HEK293 (cell line): Measurements from ENCODE around the gene GABBR2.

ENCODE experiments used
- CTCF ChIA-PET: fragments of 350-600 bp; formaldehyde crosslinking; extraction: SDS; loops from one replicate; lab custom pipeline; 2021; ENCODE audit warnings: antibody characterized with exemption; lab: Yijun Ruan, JAX
- POLR2A ChIA-PET: fragments of 300-600 bp; formaldehyde crosslinking; extraction: SDS; loops from one replicate; lab custom pipeline; 2020; ENCODE audit warnings: antibody characterized with exemption, inconsistent platforms; lab: Yijun Ruan, JAX
- H3K27ac ChIP-seq: fragments of 200-500 bp; sonication (Bioruptor generic); 2 replicates; pipeline ENCODE4 v1.5.1; 2014; ENCODE audit warnings: low read depth, low read length, control low read depth, inconsistent platforms; ENCODE audit errors: extremely low read depth
- H3K36me3 ChIP-seq, 2 experiments: fragments of 200-500 bp in 1 of 2; sonication (Bioruptor generic) in 1 of 2; 1 replicate in 1 of 2; 2 replicates in 1 of 2; pipeline ENCODE4 v1.5.1; 2014 to 2017; ENCODE audit warnings: inconsistent platforms in 2 of 2, low read length in 2 of 2; ENCODE audit not compliant: control insufficient read depth in 2 of 2, insufficient read depth in 1 of 2
- H3K4me1 ChIP-seq: fragments of 200-500 bp; sonication (Bioruptor generic); 2 replicates; pipeline ENCODE4 v1.5.1; 2014; ENCODE audit warnings: mild to moderate bottlenecking, low read length, inconsistent platforms; ENCODE audit not compliant: control insufficient read depth, insufficient read depth
- H3K4me3 ChIP-seq: 2 replicates; pipeline ENCODE4 v1.5.1; 2011; ENCODE audit warnings: low read depth, mild to moderate bottlenecking, control low read depth, low read length, moderate library complexity
- H3K9me3 ChIP-seq: fragments of 200-500 bp; sonication (Bioruptor generic); 2 replicates; pipeline ENCODE4 v1.5.1; 2014; ENCODE audit warnings: low read depth, low read length, inconsistent platforms; ENCODE audit not compliant: control insufficient read depth, insufficient read depth
- BCL11A ChIP-seq: fragments of 450-650 bp; formaldehyde crosslinking; IDR thresholded peaks from 2 replicates; pipeline ENCODE4 v1.5.1; 2016; ENCODE audit warnings: low read depth, missing biosample characterization, missing genetic modification characterization
- CTCF ChIP-seq: fragments of 450-650 bp; formaldehyde crosslinking; IDR thresholded peaks from 2 replicates; pipeline ENCODE4 v1.5.1; 2016; ENCODE audit warnings: missing biosample characterization, missing genetic modification characterization
- KLF10 ChIP-seq: fragments of 450-650 bp; IDR thresholded peaks from 2 replicates; pipeline ENCODE4 v1.5.1; 2018; ENCODE audit warnings: missing biosample characterization, mild to moderate bottlenecking, missing genetic modification characterization
- SP3 ChIP-seq: fragments of 450-650 bp; formaldehyde crosslinking; IDR thresholded peaks from 2 replicates; pipeline ENCODE4 v1.5.1; 2016; ENCODE audit warnings: missing biosample characterization, missing genetic modification characterization
- ZEB2 ChIP-seq: fragments of 450-650 bp; formaldehyde crosslinking; IDR thresholded peaks from 2 replicates; pipeline ENCODE4 v1.5.1; 2016; ENCODE audit warnings: missing biosample characterization, missing genetic modification characterization
- ZFP37 ChIP-seq: fragments of 450-650 bp; formaldehyde crosslinking; IDR thresholded peaks from 2 replicates; pipeline ENCODE4 v1.5.1; 2016; ENCODE audit warnings: missing biosample characterization, missing genetic modification characterization
- ZNF184 ChIP-seq: fragments of 450-650 bp; IDR thresholded peaks from 2 replicates; pipeline ENCODE4 v1.5.1; 2018; ENCODE audit warnings: missing biosample characterization, mild to moderate bottlenecking, missing genetic modification characterization
- ZNF19 ChIP-seq: fragments of 450-650 bp; formaldehyde crosslinking; IDR thresholded peaks from 2 replicates; pipeline ENCODE4; 2016; ENCODE audit warnings: missing biosample characterization, missing genetic modification characterization, low read depth
- ZNF214 ChIP-seq: fragments of 450-650 bp; formaldehyde crosslinking; IDR thresholded peaks from 2 replicates; pipeline ENCODE4 v1.5.1; 2017; ENCODE audit warnings: missing biosample characterization, mild to moderate bottlenecking, missing genetic modification characterization, borderline replicate concordance
- ZNF26 ChIP-seq: fragments of 450-650 bp; formaldehyde crosslinking; IDR thresholded peaks from 2 replicates; pipeline ENCODE4 v1.5.1; 2016; ENCODE audit warnings: missing biosample characterization, missing genetic modification characterization
- ZNF366 ChIP-seq: fragments of 450-650 bp; formaldehyde crosslinking; conservative IDR thresholded peaks from 2 replicates; pipeline ENCODE4 v1.5.1; 2016; ENCODE audit warnings: missing biosample characterization, missing genetic modification characterization
- ZNF398 ChIP-seq: fragments of 450-650 bp; formaldehyde crosslinking; IDR thresholded peaks from 2 replicates; pipeline ENCODE4 v1.5.1; 2017; ENCODE audit warnings: missing biosample characterization, missing genetic modification characterization
- ZNF510 ChIP-seq: fragments of 450-650 bp; formaldehyde crosslinking; IDR thresholded peaks from 2 replicates; pipeline ENCODE4 v1.5.1; 2018; ENCODE audit warnings: mild to moderate bottlenecking, missing genetic modification characterization, missing biosample characterization; ENCODE audit not compliant: insufficient replicate concordance
- ZNF544 ChIP-seq: fragments of 450-650 bp; formaldehyde crosslinking; IDR thresholded peaks from 2 replicates; pipeline ENCODE4 v1.5.0; 2017; ENCODE audit warnings: missing biosample characterization, missing genetic modification characterization
- ZNF571 ChIP-seq: fragments of 450-650 bp; formaldehyde crosslinking; IDR thresholded peaks from 2 replicates; pipeline ENCODE4 v1.5.0; 2017; ENCODE audit warnings: missing biosample characterization, missing genetic modification characterization
- ZNF707 ChIP-seq: fragments of 450-650 bp; formaldehyde crosslinking; IDR thresholded peaks from 2 replicates; pipeline ENCODE4 v1.5.1; 2016; ENCODE audit warnings: missing biosample characterization, missing genetic modification characterization
- ZNF76 ChIP-seq: fragments of 450-650 bp; formaldehyde crosslinking; IDR thresholded peaks from 2 replicates; pipeline ENCODE4; 2016; ENCODE audit warnings: low read depth, missing biosample characterization, missing genetic modification characterization, borderline replicate concordance
- ZSCAN18 ChIP-seq: fragments of 450-650 bp; formaldehyde crosslinking; IDR thresholded peaks from 2 replicates; pipeline ENCODE4 v1.5.1; 2016; ENCODE audit warnings: missing biosample characterization, missing genetic modification characterization
- TF ChIP-seq, protein P1 (sequence below): fragments of 450-650 bp; formaldehyde crosslinking; IDR thresholded peaks from 2 replicates; pipeline ENCODE4 v1.5.1; 2017; ENCODE audit warnings: missing biosample characterization, missing genetic modification characterization
- TF ChIP-seq, protein P2 (sequence below): fragments of 450-650 bp; formaldehyde crosslinking; IDR thresholded peaks from 2 replicates; pipeline ENCODE4 v1.5.1; 2017; ENCODE audit warnings: missing biosample characterization, mild to moderate bottlenecking, missing genetic modification characterization, moderate library complexity

GABBR2 gene

GRCh38 chr9:98373609-98374008 lies 335.1 kb downstream of the GABBR2 start:
- no peaks in the 10 kb centered on the region for H3K36me3 ChIP-seq
- ChIA-PET CTCF (interaction anchor here (0.6 kb wide), 1 partner anchor 102 kb away, joined by 3 read pairs; no protein-coding TSS in a partner anchor), POLR2A (no interaction called here)
- H3K9me3 ChIP-seq: no peaks in the 10 kb centered on the region
- no peak overlapping the region for H3K27ac ChIP-seq
- TF ChIP-seq ZNF544 (tag by site-specific recombination) (no peak), ZNF571 (tag by site-specific recombination) (no peak), CTCF (tag by site-specific recombination) (no peak), ZNF76 (tag by site-specific recombination) (no peak), ZNF366 (tag by site-specific recombination) (no peak), ZNF707 (tag by site-specific recombination) (no peak), ZNF398 (tag by site-specific recombination) (no peak), ZNF26 (tag by site-specific recombination) (no peak), ZNF214 (tag by site-specific recombination) (no peak), ZFP37 (tag by site-specific recombination) (no peak), ZNF184 (tag by site-specific recombination) (no peak), ZNF510 (tag by site-specific recombination) (no peak), SP3 (tag by site-specific recombination) (no peak), ZEB2 (no peak), BCL11A (no peak), KLF10 (tag by site-specific recombination) (no peak), ZNF19 (tag by site-specific recombination) (no peak), ZSCAN18 (tag by site-specific recombination) (no peak)
- TF ChIP-seq, protein P1, sequence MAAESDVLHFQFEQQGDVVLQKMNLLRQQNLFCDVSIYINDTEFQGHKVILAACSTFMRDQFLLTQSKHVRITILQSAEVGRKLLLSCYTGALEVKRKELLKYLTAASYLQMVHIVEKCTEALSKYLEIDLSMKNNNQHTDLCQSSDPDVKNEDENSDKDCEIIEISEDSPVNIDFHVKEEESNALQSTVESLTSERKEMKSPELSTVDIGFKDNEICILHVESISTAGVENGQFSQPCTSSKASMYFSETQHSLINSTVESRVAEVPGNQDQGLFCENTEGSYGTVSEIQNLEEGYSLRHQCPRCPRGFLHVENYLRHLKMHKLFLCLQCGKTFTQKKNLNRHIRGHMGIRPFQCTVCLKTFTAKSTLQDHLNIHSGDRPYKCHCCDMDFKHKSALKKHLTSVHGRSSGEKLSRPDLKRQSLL: no peak
- TF ChIP-seq, protein P2, sequence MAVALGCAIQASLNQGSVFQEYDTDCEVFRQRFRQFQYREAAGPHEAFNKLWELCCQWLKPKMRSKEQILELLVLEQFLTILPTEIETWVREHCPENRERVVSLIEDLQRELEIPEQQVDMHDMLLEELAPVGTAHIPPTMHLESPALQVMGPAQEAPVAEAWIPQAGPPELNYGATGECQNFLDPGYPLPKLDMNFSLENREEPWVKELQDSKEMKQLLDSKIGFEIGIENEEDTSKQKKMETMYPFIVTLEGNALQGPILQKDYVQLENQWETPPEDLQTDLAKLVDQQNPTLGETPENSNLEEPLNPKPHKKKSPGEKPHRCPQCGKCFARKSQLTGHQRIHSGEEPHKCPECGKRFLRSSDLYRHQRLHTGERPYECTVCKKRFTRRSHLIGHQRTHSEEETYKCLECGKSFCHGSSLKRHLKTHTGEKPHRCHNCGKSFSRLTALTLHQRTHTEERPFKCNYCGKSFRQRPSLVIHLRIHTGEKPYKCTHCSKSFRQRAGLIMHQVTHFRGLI (tag by site-specific recombination): no peak
- no peaks in the 10 kb centered on the region for H3K4me1 ChIP-seq
- H3K4me3 ChIP-seq: no peak overlapping the region
